ENCODE measurements around the gene LRP1-AS.

The LRP1-AS gene

GRCh38 chr12:57128519-57129247, 18.7 kb downstream of the LRP1-AS start:
- peak; percentile 42 for DNase-seq
- H3K4me1 Mint-ChIP-seq: peaks cover 58% of the 10 kb centered on the region
- peak overlapping the region; percentile 90 for H3K4me3 Mint-ChIP-seq
- H3K27ac Mint-ChIP-seq: no peak overlapping the region
- H3K9me3 Mint-ChIP-seq: no peaks in the 10 kb centered on the region
- H3K27me3 Mint-ChIP-seq (ENCODE audit: low read depth, poor library complexity): peaks cover 30% of the 10 kb centered on the region
- no peaks in the 10 kb centered on the region for H3K36me3 Mint-ChIP-seq (ENCODE audit: low read depth)
- no peak for TF ChIP-seq CTCF (IDR thresholded peaks at IDR 0.05)

- Mint-ChIP-seq H3K4me3 (peak within 1 kb of the TSS; percentile 90), H3K27ac (peak within 1 kb of the TSS; percentile 94), H3K4me1 (peaks cover 50% of the 10 kb centered on the region), H3K36me3 (ENCODE audit: low read depth) (no peaks in the 10 kb centered on the region), H3K9me3 (no peaks in the 10 kb centered on the region), H3K27me3 (ENCODE audit: low read depth, poor library complexity) (peaks cover 33% of the 10 kb centered on the region)
- TF ChIP-seq CTCF (IDR thresholded peaks at IDR 0.05): no peak
- DNase-seq: peak; percentile 83
Measured at GRCh38 chr12:57127726-57128518, 19.5 kb downstream of the LRP1-AS start, which contains the start of gene LRP1. Gene LRP1 (plus strand): TSS chr12:57128483. CDS start chr12:57128965, 482 bp downstream.

GRCh38 chr12:57127101-57127725, 20.2 kb downstream of the LRP1-AS start:
- no peak for TF ChIP-seq CTCF (IDR thresholded peaks at IDR 0.05)
- H3K4me3 Mint-ChIP-seq: peak overlapping the region; percentile 90
- H3K27me3 Mint-ChIP-seq (ENCODE audit: low read depth, poor library complexity): peaks cover 33% of the 10 kb centered on the region
- H3K4me1 Mint-ChIP-seq: peaks cover 43% of the 10 kb centered on the region
- no peaks in the 10 kb centered on the region for H3K36me3 Mint-ChIP-seq (ENCODE audit: low read depth)
- peaks cover 4% of the 10 kb centered on the region for H3K9me3 Mint-ChIP-seq
- peak overlapping the region; percentile 92 for H3K27ac Mint-ChIP-seq
- peak; percentile 68 for DNase-seq

- H3K36me3 Mint-ChIP-seq (ENCODE audit: low read depth): no peaks in the 10 kb centered on the region
- peaks cover 5% of the 10 kb centered on the region for H3K9me3 Mint-ChIP-seq
- peaks cover 36% of the 10 kb centered on the region for H3K4me1 Mint-ChIP-seq
- no peak for TF ChIP-seq CTCF (IDR thresholded peaks at IDR 0.05)
- peak overlapping the region; percentile 90 for H3K4me3 Mint-ChIP-seq
- DNase-seq: no peak
- H3K27ac Mint-ChIP-seq: no peak overlapping the region
- peaks cover 33% of the 10 kb centered on the region for H3K27me3 Mint-ChIP-seq (ENCODE audit: low read depth, poor library complexity)
Measured at GRCh38 chr12:57126561-57126960, 20.9 kb downstream of the LRP1-AS start.

GRCh38 chr12:57126061-57126460, 21.4 kb downstream of the LRP1-AS start:
- Mint-ChIP-seq H3K27me3 (ENCODE audit: low read depth, poor library complexity) (peaks cover 33% of the 10 kb centered on the region), H3K4me1 (peaks cover 31% of the 10 kb centered on the region), H3K36me3 (ENCODE audit: low read depth) (no peaks in the 10 kb centered on the region), H3K9me3 (peaks cover 5% of the 10 kb centered on the region), H3K27ac (no peak overlapping the region), H3K4me3 (peak overlapping the region; percentile 90)
- DNase-seq: no peak
- no peak for TF ChIP-seq CTCF (IDR thresholded peaks at IDR 0.05)
